Activated naive CD8-positive, alpha-beta T cell (primary cell): ENCODE results near the gene SMIM35.
A peak's percentile ranks its signal among the peaks of the same experiment; 100 is the strongest.
"Not testable (repeated sequence)": the region's sequence is repeated elsewhere in the genome, so short reads cannot be mapped to it uniquely, and the experiment has no call there.

Source experiments
- H3K27ac Mint-ChIP-seq: one replicate; pipeline ENCODE4 v1.8.0; 2021; ENCODE audit warnings: mixed read lengths
- H3K27me3 Mint-ChIP-seq: one replicate; pipeline ENCODE4 v1.8.0; 2021; ENCODE audit warnings: mixed read lengths
- H3K36me3 Mint-ChIP-seq: one replicate; pipeline ENCODE4 v1.8.0; 2021; ENCODE audit warnings: mixed read lengths
- H3K4me1 Mint-ChIP-seq: one replicate; pipeline ENCODE4 v1.8.0; 2021; ENCODE audit warnings: low read depth, mixed read lengths
- H3K4me3 Mint-ChIP-seq: one replicate; pipeline ENCODE4 v1.8.0; 2021; ENCODE audit warnings: mild to moderate bottlenecking, mixed read lengths
- H3K9me3 Mint-ChIP-seq: one replicate; pipeline ENCODE4 v1.8.0; 2021; ENCODE audit warnings: low read depth, mixed read lengths

SMIM35 gene

GRCh38 chr11:117992620-117993019 is 94.1 kb downstream of the SMIM35 start:
- Mint-ChIP-seq H3K4me1 (peaks cover 89% of the 10 kb centered on the region), H3K4me3 (peak overlapping the region; percentile 83), H3K9me3 (no peaks in the 10 kb centered on the region), H3K36me3 (peaks cover 31% of the 10 kb centered on the region), H3K27me3 (no peaks in the 10 kb centered on the region), H3K27ac (peak overlapping the region; percentile 87)

- peak overlapping the region; percentile 83 for H3K4me3 Mint-ChIP-seq
- H3K27me3 Mint-ChIP-seq: no peaks in the 10 kb centered on the region
- H3K36me3 Mint-ChIP-seq: peaks cover 30% of the 10 kb centered on the region
- H3K27ac Mint-ChIP-seq: peak overlapping the region; percentile 93
- H3K4me1 Mint-ChIP-seq: peaks cover 89% of the 10 kb centered on the region
- no peaks in the 10 kb centered on the region for H3K9me3 Mint-ChIP-seq
Observed at GRCh38 chr11:117992136-117992535, 94.6 kb downstream of the SMIM35 start.

- Mint-ChIP-seq H3K27ac (peak overlapping the region; percentile 90), H3K36me3 (peaks cover 30% of the 10 kb centered on the region), H3K9me3 (no peaks in the 10 kb centered on the region), H3K4me3 (peak overlapping the region; percentile 90), H3K27me3 (no peaks in the 10 kb centered on the region), H3K4me1 (peaks cover 89% of the 10 kb centered on the region)
Observed at GRCh38 chr11:117989351-117990102, 97.2 kb downstream of the SMIM35 start.

- Mint-ChIP-seq H3K4me1 (peaks cover 88% of the 10 kb centered on the region), H3K9me3 (no peaks in the 10 kb centered on the region), H3K36me3 (peaks cover 23% of the 10 kb centered on the region), H3K27me3 (no peaks in the 10 kb centered on the region), H3K27ac (peak overlapping the region; percentile 90), H3K4me3 (peak overlapping the region; percentile 90)
Observed at GRCh38 chr11:117986981-117987574, 99.7 kb downstream of the SMIM35 start.

GRCh38 chr11:117985953-117986887 is 100.5 kb downstream of the SMIM35 start, which contains the start of gene IL10RA:
Gene IL10RA, plus strand, starts transcription at chr11:117986394. Its CDS starts 74 bp downstream, at chr11:117986468.
- peak within 1 kb of the TSS; percentile 94 for H3K27ac Mint-ChIP-seq
- no peaks in the 10 kb centered on the region for H3K27me3 Mint-ChIP-seq

GRCh38 chr11:117984476-117984875 is 102.3 kb downstream of the SMIM35 start:
- peaks cover 86% of the 10 kb centered on the region for H3K4me1 Mint-ChIP-seq
- no peaks in the 10 kb centered on the region for H3K9me3 Mint-ChIP-seq
- no peaks in the 10 kb centered on the region for H3K27me3 Mint-ChIP-seq
- H3K4me3 Mint-ChIP-seq: peak overlapping the region; percentile 90
- H3K36me3 Mint-ChIP-seq: peaks cover 14% of the 10 kb centered on the region
- H3K27ac Mint-ChIP-seq: peak overlapping the region; percentile 94

More at GRCh38 chr11:117985953-117986887, 100.5 kb downstream of the SMIM35 start, which contains the start of gene IL10RA:
- H3K4me1 Mint-ChIP-seq: peaks cover 88% of the 10 kb centered on the region
- peaks cover 18% of the 10 kb centered on the region for H3K36me3 Mint-ChIP-seq
- H3K4me3 Mint-ChIP-seq: peak within 1 kb of the TSS; percentile 90
- no peaks in the 10 kb centered on the region for H3K9me3 Mint-ChIP-seq

- Mint-ChIP-seq H3K4me3 (peak overlapping the region; percentile 35), H3K4me1 (peaks cover 80% of the 10 kb centered on the region), H3K27me3 (no peaks in the 10 kb centered on the region), H3K36me3 (peaks cover 12% of the 10 kb centered on the region), H3K9me3 (no peaks in the 10 kb centered on the region), H3K27ac (peak overlapping the region; percentile 61)
Observed at GRCh38 chr11:117983163-117983475, 103.6 kb downstream of the SMIM35 start.

- H3K36me3 Mint-ChIP-seq: peaks cover 9% of the 10 kb centered on the region
- no peaks in the 10 kb centered on the region for H3K9me3 Mint-ChIP-seq
- H3K4me3 Mint-ChIP-seq: no peak overlapping the region
- peak overlapping the region; percentile 88 for H3K27ac Mint-ChIP-seq
- H3K27me3 Mint-ChIP-seq: no peaks in the 10 kb centered on the region
- peaks cover 87% of the 10 kb centered on the region for H3K4me1 Mint-ChIP-seq
Observed at GRCh38 chr11:117980720-117981119, 106.0 kb downstream of the SMIM35 start.

- H3K36me3 Mint-ChIP-seq: peaks cover 9% of the 10 kb centered on the region
- peak overlapping the region; percentile 88 for H3K27ac Mint-ChIP-seq
- H3K4me3 Mint-ChIP-seq: peak overlapping the region; percentile 64
- no peaks in the 10 kb centered on the region for H3K9me3 Mint-ChIP-seq
- peaks cover 88% of the 10 kb centered on the region for H3K4me1 Mint-ChIP-seq
- no peaks in the 10 kb centered on the region for H3K27me3 Mint-ChIP-seq
Observed at GRCh38 chr11:117980280-117980679, 106.5 kb downstream of the SMIM35 start.

- H3K27ac Mint-ChIP-seq: peak overlapping the region; percentile 88
- H3K27me3 Mint-ChIP-seq: no peaks in the 10 kb centered on the region
- peaks cover 4% of the 10 kb centered on the region for H3K36me3 Mint-ChIP-seq
- peak overlapping the region; percentile 64 for H3K4me3 Mint-ChIP-seq
- H3K4me1 Mint-ChIP-seq: peaks cover 86% of the 10 kb centered on the region
- no peaks in the 10 kb centered on the region for H3K9me3 Mint-ChIP-seq
Observed at GRCh38 chr11:117979481-117980211, 107.1 kb downstream of the SMIM35 start.

GRCh38 chr11:117978991-117979390 is 107.8 kb downstream of the SMIM35 start:
- no peaks in the 10 kb centered on the region for H3K9me3 Mint-ChIP-seq
- H3K27ac Mint-ChIP-seq: peak overlapping the region; percentile 88
- H3K36me3 Mint-ChIP-seq: peaks cover 2% of the 10 kb centered on the region
- H3K4me3 Mint-ChIP-seq: peak overlapping the region; percentile 64
- H3K4me1 Mint-ChIP-seq: peaks cover 85% of the 10 kb centered on the region
- no peaks in the 10 kb centered on the region for H3K27me3 Mint-ChIP-seq

- H3K36me3 Mint-ChIP-seq, H3K27me3 Mint-ChIP-seq, H3K4me3 Mint-ChIP-seq, H3K9me3 Mint-ChIP-seq: not testable (repeated sequence)
- Mint-ChIP-seq H3K27ac (peak overlapping the region; percentile 83), H3K4me1 (peaks cover 83% of the 10 kb centered on the region)
Observed at GRCh38 chr11:117978291-117978910, 108.4 kb downstream of the SMIM35 start.

GRCh38 chr11:117977612-117978264 is 109.0 kb downstream of the SMIM35 start:
- peaks cover 83% of the 10 kb centered on the region for H3K4me1 Mint-ChIP-seq
- not testable (repeated sequence) for H3K27me3 Mint-ChIP-seq, H3K9me3 Mint-ChIP-seq, H3K36me3 Mint-ChIP-seq
- H3K27ac Mint-ChIP-seq: peak overlapping the region; percentile 83
- peak overlapping the region; percentile 83 for H3K4me3 Mint-ChIP-seq
